A673 (cell line): ENCODE data around the gene SGPP1.

Experiments
- CTCF ChIP-seq: fragments of 300-800, 200-600 bp; sonication (generic); conservative IDR thresholded peaks from 2 replicates; pipeline ENCODE4 v1.5.1; 2017; ENCODE audit warnings: low read depth, mild to moderate bottlenecking, antibody characterized with exemption, low read length, moderate library complexity, mixed read lengths
- EZH2 ChIP-seq: fragments of 200-600 bp; sonication (generic); IDR thresholded peaks from 2 replicates; pipeline ENCODE4 v1.6.1; 2017; ENCODE audit warnings: borderline replicate concordance, low read depth, mild to moderate bottlenecking, mixed read lengths, antibody characterized with exemption, low read length; ENCODE audit not compliant: poor library complexity, severe bottlenecking

- TF ChIP-seq CTCF (no peak), EZH2 (no peak)
These were observed 36.2 kb upstream of the SGPP1 start for GRCh38 chr14:63764103-63764502.
